ENCODE results near the gene FGD5. TPM values are rescaled to one million over a fixed set of nuclear protein-coding genes. Genes with fewer than 3 reads are reported as not detected.

Gene FGD5
- polyA plus RNA-seq, 1 donor (not counting 4 experiments of a cell fraction or from before 2014, with no cell fraction given) = not detected

DNA sequence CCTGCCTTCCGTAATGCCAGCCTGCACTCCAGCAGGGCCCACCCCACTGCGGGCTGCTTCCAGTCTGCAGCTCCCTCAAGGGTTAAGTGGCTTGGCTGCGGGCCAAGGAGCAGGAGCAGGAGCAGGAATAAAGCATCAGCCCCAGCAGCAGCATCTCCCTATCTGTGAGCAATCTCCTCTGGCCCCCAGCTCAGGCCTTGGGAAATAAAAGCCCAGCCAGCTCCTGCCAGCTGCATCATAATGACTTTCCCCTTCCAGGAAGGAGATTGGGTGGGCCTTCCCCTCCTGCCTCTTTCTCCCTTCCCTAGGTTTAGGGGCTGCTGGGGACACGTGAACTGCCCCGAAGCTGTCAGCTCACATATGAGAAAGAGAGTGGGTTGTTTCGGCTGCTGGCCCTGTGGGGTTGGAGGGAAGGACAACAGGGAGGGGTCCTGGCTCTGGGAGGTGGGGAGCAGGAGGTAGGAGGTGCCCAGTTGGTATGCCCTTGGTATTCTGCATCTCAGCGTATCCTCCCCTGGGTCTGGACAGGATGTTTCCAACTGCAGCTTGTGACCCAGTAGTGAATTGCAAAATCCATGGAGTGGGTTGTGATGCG is 34.6 kb upstream of the FGD5 start:
- Histone ChIP-seq H4K20me1 (ENCODE audit: control insufficient read depth, extremely low read depth, insufficient read depth, low read length) (no peaks in the 10 kb centered on the region), H3K79me2 (ENCODE audit: control insufficient read depth, insufficient read depth, low read length) (no peaks in the 10 kb centered on the region), H3K27ac (ENCODE audit: control insufficient read depth, insufficient read depth, low read length) (no peak overlapping the region), H3K9me3 (ENCODE audit: control insufficient read depth, low read depth, low read length) (no peaks in the 10 kb centered on the region), H3K4me1 (ENCODE audit: control insufficient read depth, extremely low read depth, insufficient read depth, low read length) (no peaks in the 10 kb centered on the region), H3K9ac (ENCODE audit: control insufficient read depth, extremely low read depth, insufficient read depth, low read length) (no peak overlapping the region), H2AFZ (ENCODE audit: control insufficient read depth, low read length) (no peak overlapping the region), H3K36me3 (ENCODE audit: control insufficient read depth in 2 of 2, extremely low read depth in 1 of 2, insufficient read depth in 2 of 2, low read length in 2 of 2) (no peaks in the 10 kb centered on the region), H3K4me3 (ENCODE audit: control insufficient read depth in 2 of 3, extremely low read depth in 1 of 3, insufficient read depth in 2 of 3, low read depth in 1 of 3, low read length in 3 of 3) (no peak overlapping the region), H3K27me3 (ENCODE audit: control insufficient read depth, extremely low read depth, insufficient read depth, low read length) (peaks cover 4% of the 10 kb centered on the region), H3K9me1 (ENCODE audit: control insufficient read depth, extremely low read depth, insufficient read depth, low read length) (no peaks in the 10 kb centered on the region), H3K4me2 (ENCODE audit: control insufficient read depth, extremely low read depth, insufficient read depth, low read depth, low read length) (no peak overlapping the region)
- FAIRE-seq (no peak), DNase-seq (ENCODE audit: low read depth, low spot score) (no peak)
- TF ChIP-seq EZH2 (IDR thresholded peaks at IDR 0.05; ENCODE audit: low read length) (no peak), CTCF (optimal IDR thresholded peaks at IDR 0.05 in 1 of 3, IDR thresholded peaks at IDR 0.05 in 1 of 3, conservative IDR thresholded peaks at IDR 0.05 in 1 of 3; ENCODE audit: extremely low read depth in 1 of 3, insufficient read depth in 2 of 3, low read length in 3 of 3) (no peak)
- dilution Hi-C loops (cut with MboI; ENCODE audit: extremely low pct_ligation_motif_present, low sequenced_read_pairs) = no loop called here

GRCh38 chr3:14785207-14786155 is 33.3 kb upstream of the FGD5 start:
- no peaks in the 10 kb centered on the region for H3K4me1 ChIP-seq (ENCODE audit: control insufficient read depth, extremely low read depth, insufficient read depth, low read length)
- no peak overlapping the region for H3K4me2 ChIP-seq (ENCODE audit: control insufficient read depth, extremely low read depth, insufficient read depth, low read depth, low read length)
- no peaks in the 10 kb centered on the region for H3K9me3 ChIP-seq (ENCODE audit: control insufficient read depth, low read depth, low read length)
- DNase-seq (ENCODE audit: low read depth, low spot score) (no peak), FAIRE-seq (no peak)
- H3K27me3 ChIP-seq (ENCODE audit: control insufficient read depth, extremely low read depth, insufficient read depth, low read length) = peaks cover 4% of the 10 kb centered on the region
- no peak overlapping the region for H3K27ac ChIP-seq (ENCODE audit: control insufficient read depth, insufficient read depth, low read length)
- dilution Hi-C loops (cut with MboI; ENCODE audit: extremely low pct_ligation_motif_present, low sequenced_read_pairs) = loop anchor here (5.0 kb wide), 1 partner anchor 52 kb away; no protein-coding TSS in a partner anchor
- H2AFZ ChIP-seq (ENCODE audit: control insufficient read depth, low read length) = no peak overlapping the region
- H3K9me1 ChIP-seq (ENCODE audit: control insufficient read depth, extremely low read depth, insufficient read depth, low read length) = no peaks in the 10 kb centered on the region
- H3K36me3 ChIP-seq (ENCODE audit: control insufficient read depth in 2 of 2, extremely low read depth in 1 of 2, insufficient read depth in 2 of 2, low read length in 2 of 2) = no peaks in the 10 kb centered on the region
- H3K79me2 ChIP-seq (ENCODE audit: control insufficient read depth, insufficient read depth, low read length) = no peaks in the 10 kb centered on the region
- TF ChIP-seq EZH2 (IDR thresholded peaks at IDR 0.05; ENCODE audit: low read length) (no peak), CTCF (optimal IDR thresholded peaks at IDR 0.05 in 1 of 3, IDR thresholded peaks at IDR 0.05 in 1 of 3, conservative IDR thresholded peaks at IDR 0.05 in 1 of 3; ENCODE audit: extremely low read depth in 1 of 3, insufficient read depth in 2 of 3, low read length in 3 of 3) (no peak)
- H3K4me3 ChIP-seq (ENCODE audit: control insufficient read depth in 2 of 3, extremely low read depth in 1 of 3, insufficient read depth in 2 of 3, low read depth in 1 of 3, low read length in 3 of 3) = no peak overlapping the region
- H4K20me1 ChIP-seq (ENCODE audit: control insufficient read depth, extremely low read depth, insufficient read depth, low read length) = no peaks in the 10 kb centered on the region
- H3K9ac ChIP-seq (ENCODE audit: control insufficient read depth, extremely low read depth, insufficient read depth, low read length) = no peak overlapping the region

Measured in keratinocyte (primary cell).